GM12878 (cell line): ENCODE data around the gene BEGAIN. TPM values are rescaled to one million over a fixed set of nuclear protein-coding genes. Genes with fewer than 3 reads are reported as not detected.

ENCODE experiments used
- ATAC-seq: fragments of 200-7000 bp; cut with Tn5 transposase; 3 replicates; pipeline ENCODE4 v1.9.1; 2020; ENCODE audit warnings: mild to moderate bottlenecking, moderate library complexity
- BruUV-seq: library from RNA; stranded (reverse); fragments of 400-500 nt; replicated peaks from 2 replicates; lab custom pipeline; 2021; lab: Mats Ljungman, UMichigan
- CTCF ChIA-PET: fragments of 300-600 bp; sonication (Branson Sonifier 250); formaldehyde crosslinking; extraction: SDS; loops from one replicate; lab custom pipeline; 2021; ENCODE audit warnings: inconsistent platforms; lab: Yijun Ruan, JAX
- POLR2A ChIA-PET: fragments of 350-600 bp; formaldehyde crosslinking; extraction: SDS; loops from one replicate; lab custom pipeline; 2021; ENCODE audit warnings: inconsistent platforms; lab: Charles Lee
- RAD21 ChIA-PET: fragments of 300-600 bp; sonication (Branson Sonifier 250); formaldehyde crosslinking; loops from one replicate; lab custom pipeline; 2023; ENCODE audit warnings: antibody characterized with exemption; ENCODE audit not compliant: unreplicated experiment; lab: Charles Lee
- SMC1A ChIA-PET: fragments of 300-600 bp; sonication (Branson Sonifier 250); formaldehyde crosslinking; loops from one replicate; lab custom pipeline; 2023; ENCODE audit not compliant: unreplicated experiment, uncharacterized antibody; lab: Charles Lee
- DNase-seq: peaks from one replicate; pipeline ENCODE4 v3.0.0-alpha.2; 2011; ENCODE audit warnings: low read depth, low spot score
- FAIRE-seq: peaks from 3 replicates; lab custom pipeline; 2011; peaks lifted over from hg19 to GRCh38; lab: Jason Lieb, UNC
- H2AFZ ChIP-seq: 2 replicates; pipeline ENCODE4 v1.6.0; 2011; ENCODE audit warnings: low read depth, low read length, control low read depth; ENCODE audit not compliant: control insufficient read depth
- H3K27ac ChIP-seq: 2 replicates; pipeline ENCODE4 v1.5.1; 2011; ENCODE audit warnings: control low read depth; ENCODE audit not compliant: control insufficient read depth, insufficient read depth
- H3K27me3 ChIP-seq, 2 experiments: replicated peaks in 1 of 2; 2 replicates each; pipeline versions ENCODE4 v1.6.0 to v1.6.1; 2011; ENCODE audit warnings: low read length in 1 of 2; ENCODE audit not compliant: control insufficient read depth in 2 of 2, insufficient read depth in 2 of 2
- H3K36me3 ChIP-seq, 2 experiments: 2 replicates each; pipeline ENCODE4 v1.5.1; 2011; ENCODE audit warnings: low read length in 1 of 2; ENCODE audit not compliant: control insufficient read depth in 2 of 2, insufficient read depth in 2 of 2
- H3K4me1 ChIP-seq: 2 replicates; pipeline ENCODE4 v1.6.1; 2011; ENCODE audit warnings: mild to moderate bottlenecking, low read length, moderate library complexity, mixed read lengths; ENCODE audit not compliant: control insufficient read depth, insufficient read depth
- H3K4me2 ChIP-seq: 2 replicates; pipeline ENCODE4 v1.6.0; 2011; ENCODE audit warnings: control low read depth; ENCODE audit not compliant: control insufficient read depth, insufficient read depth
- H3K4me3 ChIP-seq: fragments of 200-600 bp; sonication (generic); 2 replicates; pipeline ENCODE4 v1.5.1; 2016
- H3K79me2 ChIP-seq: 2 replicates; pipeline ENCODE4 v1.6.0; 2011; ENCODE audit warnings: low read length; ENCODE audit not compliant: control insufficient read depth, insufficient read depth
- H3K9ac ChIP-seq: 2 replicates; pipeline ENCODE4 v1.8.0; 2011; ENCODE audit warnings: low read length, control low read depth, mixed read lengths; ENCODE audit not compliant: control insufficient read depth, insufficient read depth
- H3K9me3 ChIP-seq: replicated peaks from 3 replicates; pipeline ENCODE4 v1.5.1; 2011; ENCODE audit warnings: mild to moderate bottlenecking, low read length; ENCODE audit not compliant: control insufficient read depth, insufficient read depth
- H4K20me1 ChIP-seq: 2 replicates; pipeline ENCODE4 v1.6.0; 2011; ENCODE audit not compliant: control insufficient read depth, insufficient read depth
- ASH2L ChIP-seq: fragments of 300-600, 200-600 bp; sonication (generic); IDR thresholded peaks from 2 replicates; pipeline ENCODE4 v1.6.1; 2017; ENCODE audit warnings: low read depth, mild to moderate bottlenecking, borderline replicate concordance
- CBX3 ChIP-seq: fragments of 200-600 bp; sonication (generic); IDR thresholded peaks from 2 replicates; pipeline ENCODE4 v1.6.1; 2016; ENCODE audit warnings: low read depth, borderline replicate concordance
- CEBPB ChIP-seq, 2 experiments: fragments of 150-350 bp in 1 of 2; IDR thresholded peaks; 2 replicates each; pipeline ENCODE4 v1.6.1; 2012 to 2014; ENCODE audit warnings: low read depth in 2 of 2, low read length in 2 of 2, borderline replicate concordance in 1 of 2, inconsistent platforms in 1 of 2
- FOS ChIP-seq: IDR thresholded peaks from 3 replicates; pipeline ENCODE4 v1.6.1; 2011; ENCODE audit warnings: borderline replicate concordance; ENCODE audit not compliant: insufficient read length; ENCODE audit errors: extremely low read depth
- JUNB ChIP-seq: IDR thresholded peaks from 2 replicates; pipeline ENCODE4 v1.6.1; 2016; ENCODE audit warnings: antibody characterized with exemption, mild to moderate bottlenecking
- JUND ChIP-seq: IDR thresholded peaks from 2 replicates; pipeline ENCODE4 v1.6.1; 2012; ENCODE audit warnings: low read depth, mild to moderate bottlenecking, low read length, improper control_type of control experiment, moderate library complexity
- KLF5 ChIP-seq: fragments of 450-650 bp; IDR thresholded peaks from 2 replicates; pipeline ENCODE4 v1.6.1; 2014; ENCODE audit warnings: mild to moderate bottlenecking; ENCODE audit not compliant: partially characterized antibody
- MAX ChIP-seq: IDR thresholded peaks from 2 replicates; pipeline ENCODE4 v1.6.1; 2012; ENCODE audit warnings: low read depth, low read length, improper control_type of control experiment
- POLR2AphosphoS5 ChIP-seq: IDR thresholded peaks from 2 replicates; pipeline ENCODE4 v1.6.1; 2011; ENCODE audit warnings: mild to moderate bottlenecking, low read length, inconsistent platforms
- SP1 ChIP-seq: IDR thresholded peaks from one replicate; pipeline ENCODE4 v1.6.1; 2011; ENCODE audit warnings: low read depth, low read length
- STAT3 ChIP-seq: IDR thresholded peaks from 2 replicates; pipeline ENCODE4 v1.6.1; 2011; ENCODE audit warnings: low read depth, low read length, improper control_type of control experiment
- SUZ12 ChIP-seq: fragments of 200-600 bp; sonication (generic); IDR thresholded peaks from one replicate; pipeline ENCODE4 v1.6.1; 2018; ENCODE audit warnings: antibody characterized with exemption, mild to moderate bottlenecking; ENCODE audit not compliant: unreplicated experiment
- TBL1XR1 ChIP-seq: IDR thresholded peaks from 2 replicates; pipeline ENCODE4 v1.6.1; 2012; ENCODE audit warnings: low read depth, low read length, improper control_type of control experiment
- ZNF207 ChIP-seq: fragments of 450-650 bp; IDR thresholded peaks from 2 replicates; pipeline ENCODE4 v1.6.1; 2014; ENCODE audit warnings: antibody characterized with exemption, mild to moderate bottlenecking, borderline replicate concordance
- WGBS: methylation state at CpG from one replicate; pipeline ENCODE4 v1.1.6; 2016; ENCODE audit warnings: low lambda C conversion rate; ENCODE audit not compliant: insufficient replicate concordance, insufficient coverage; ENCODE audit errors: missing lambda C conversion rate; 5-methylcytosine and 5-hydroxymethylcytosine counted together
- in situ Hi-C: fragments of 300-500 bp; cut with MboI; formaldehyde crosslinking; loops from 9 replicates; pipeline ENCODE4 v1.14.3; 2018; ENCODE audit warnings: mixed read lengths
- intact Hi-C: fragments of 100-400 bp; cut with micrococcal nuclease; formaldehyde crosslinking; loops from one replicate; pipeline ENCODE4 v1.14.2; 2022; ENCODE audit not compliant: unreplicated experiment
- polyA plus RNA-seq, 11 experiments: library from polyadenylated mRNA; depleted of rRNA in 4 of 11; unstranded in 6 of 11; stranded (reverse) in 5 of 11; fragments of >200 nt; fragmentation: Nextera tagmentation in 4 of 11; fragmentation: Illumina TruSeq in 1 of 11; extraction: Ambion mirVana in 4 of 11; extraction: Trizol in 1 of 11; gene quantifications; 1 replicate in 1 of 11; 2 replicates in 10 of 11; pipeline versions ENCODE4 v1.2.1 to v1.2.3, GENCODE V29; 2011 to 2016; ENCODE audit warnings: inconsistent platforms in 2 of 11, missing spikeins in 2 of 11, low read depth in 1 of 11
- total RNA-seq, 4 experiments: library from RNA; depleted of rRNA in 3 of 4; stranded (reverse); fragments of >200 nt in 3 of 4; fragmentation: Illumina TruSeq in 1 of 4; extraction: Trizol in 1 of 4; gene quantifications; 2 replicates each; pipeline versions ENCODE4 v1.2.1 to v1.2.3, GENCODE V29; 2013 to 2021
- TF ChIP-seq, protein P1 (sequence below): IDR thresholded peaks from 2 replicates; pipeline ENCODE4 v1.6.1; 2012; ENCODE audit warnings: low read depth, low read length, improper control_type of control experiment
- TF ChIP-seq, protein P2 (sequence below): fragments of 450-650 bp; IDR thresholded peaks from 2 replicates; pipeline ENCODE4 v1.6.1; 2016; ENCODE audit warnings: mild to moderate bottlenecking

The BEGAIN gene
- total and polyA plus RNA-seq, 10 of the 15 experiments (the other 5 are each of a cell fraction or from before 2014, with no cell fraction given) = 0.01 to 0.31 (median 0.06) TPM; not detected in 5

- no TSS peak for BruUV-seq
These were observed 20.8 kb upstream of the BEGAIN start for GRCh38 chr14:100608064-100608463.

More at GRCh38 chr14:100608064-100608463, 20.8 kb upstream of the BEGAIN start:
- Histone ChIP-seq H3K9ac (no peak overlapping the region), H4K20me1 (no peaks in the 10 kb centered on the region), H2AFZ (no peak overlapping the region), H3K27me3 (no peaks in the 10 kb centered on the region), H3K27ac (no peak overlapping the region), H3K4me2 (no peak overlapping the region), H3K4me3 (no peak overlapping the region), H3K9me3 (no peaks in the 10 kb centered on the region; the same call in 2 of the 3 replicates), H3K79me2 (no peaks in the 10 kb centered on the region), H3K4me1 (no peaks in the 10 kb centered on the region), H3K36me3 (no peaks in the 10 kb centered on the region)
- no peak for DNase-seq
- WGBS = 33% methylated on average over 3 of the region's 3 CpGs
- in situ Hi-C loops (no loop called here), intact Hi-C loops (no loop called here)
- TF ChIP-seq CBX3 (no peak), SUZ12 (no peak), ASH2L (no peak), CEBPB (IDR thresholded peaks at IDR 0.05; ENCODE audit: borderline replicate concordance in 1 of 2, low read depth in 2 of 2, low read length in 2 of 2) (no peak), KLF5 (no peak), JUNB (no peak), STAT3 (no peak), ZNF207 (no peak), TBL1XR1 (no peak), POLR2AphosphoS5 (no peak), MAX (no peak), SP1 (no peak), FOS (no peak), JUND (no peak)
- TF ChIP-seq, protein P1, sequence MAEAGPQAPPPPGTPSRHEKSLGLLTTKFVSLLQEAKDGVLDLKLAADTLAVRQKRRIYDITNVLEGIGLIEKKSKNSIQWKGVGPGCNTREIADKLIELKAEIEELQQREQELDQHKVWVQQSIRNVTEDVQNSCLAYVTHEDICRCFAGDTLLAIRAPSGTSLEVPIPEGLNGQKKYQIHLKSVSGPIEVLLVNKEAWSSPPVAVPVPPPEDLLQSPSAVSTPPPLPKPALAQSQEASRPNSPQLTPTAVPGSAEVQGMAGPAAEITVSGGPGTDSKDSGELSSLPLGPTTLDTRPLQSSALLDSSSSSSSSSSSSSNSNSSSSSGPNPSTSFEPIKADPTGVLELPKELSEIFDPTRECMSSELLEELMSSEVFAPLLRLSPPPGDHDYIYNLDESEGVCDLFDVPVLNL = no peak
- TF ChIP-seq, protein P2, sequence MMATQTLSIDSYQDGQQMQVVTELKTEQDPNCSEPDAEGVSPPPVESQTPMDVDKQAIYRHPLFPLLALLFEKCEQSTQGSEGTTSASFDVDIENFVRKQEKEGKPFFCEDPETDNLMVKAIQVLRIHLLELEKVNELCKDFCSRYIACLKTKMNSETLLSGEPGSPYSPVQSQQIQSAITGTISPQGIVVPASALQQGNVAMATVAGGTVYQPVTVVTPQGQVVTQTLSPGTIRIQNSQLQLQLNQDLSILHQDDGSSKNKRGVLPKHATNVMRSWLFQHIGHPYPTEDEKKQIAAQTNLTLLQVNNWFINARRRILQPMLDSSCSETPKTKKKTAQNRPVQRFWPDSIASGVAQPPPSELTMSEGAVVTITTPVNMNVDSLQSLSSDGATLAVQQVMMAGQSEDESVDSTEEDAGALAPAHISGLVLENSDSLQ = no peak
- no peak for ATAC-seq
- ChIA-PET RAD21 (no interaction called here), SMC1A (no interaction called here), POLR2A (no interaction called here), CTCF (no interaction called here)
- no peak for FAIRE-seq
